ENCODE results near the gene SMOC2.
A peak's percentile ranks its signal among the peaks of the same experiment; 100 is the strongest.

Gene SMOC2, protein sequence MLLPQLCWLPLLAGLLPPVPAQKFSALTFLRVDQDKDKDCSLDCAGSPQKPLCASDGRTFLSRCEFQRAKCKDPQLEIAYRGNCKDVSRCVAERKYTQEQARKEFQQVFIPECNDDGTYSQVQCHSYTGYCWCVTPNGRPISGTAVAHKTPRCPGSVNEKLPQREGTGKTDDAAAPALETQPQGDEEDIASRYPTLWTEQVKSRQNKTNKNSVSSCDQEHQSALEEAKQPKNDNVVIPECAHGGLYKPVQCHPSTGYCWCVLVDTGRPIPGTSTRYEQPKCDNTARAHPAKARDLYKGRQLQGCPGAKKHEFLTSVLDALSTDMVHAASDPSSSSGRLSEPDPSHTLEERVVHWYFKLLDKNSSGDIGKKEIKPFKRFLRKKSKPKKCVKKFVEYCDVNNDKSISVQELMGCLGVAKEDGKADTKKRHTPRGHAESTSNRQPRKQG

GRCh38 chr6:168440520-168441433 lies at the start of gene SMOC2:
TSS of gene SMOC2 (plus strand) at chr6:168441184. CDS start at chr6:168441371, 187 bp downstream.
- H3K36me3 Mint-ChIP-seq (ENCODE audit: low read depth) = no peaks in the 10 kb centered on the region
- no peak within 1 kb of the TSS for H3K27ac Mint-ChIP-seq
- peaks cover 93% of the 10 kb centered on the region for H3K27me3 Mint-ChIP-seq (ENCODE audit: low read depth, poor library complexity)
- TF ChIP-seq, protein P1, sequence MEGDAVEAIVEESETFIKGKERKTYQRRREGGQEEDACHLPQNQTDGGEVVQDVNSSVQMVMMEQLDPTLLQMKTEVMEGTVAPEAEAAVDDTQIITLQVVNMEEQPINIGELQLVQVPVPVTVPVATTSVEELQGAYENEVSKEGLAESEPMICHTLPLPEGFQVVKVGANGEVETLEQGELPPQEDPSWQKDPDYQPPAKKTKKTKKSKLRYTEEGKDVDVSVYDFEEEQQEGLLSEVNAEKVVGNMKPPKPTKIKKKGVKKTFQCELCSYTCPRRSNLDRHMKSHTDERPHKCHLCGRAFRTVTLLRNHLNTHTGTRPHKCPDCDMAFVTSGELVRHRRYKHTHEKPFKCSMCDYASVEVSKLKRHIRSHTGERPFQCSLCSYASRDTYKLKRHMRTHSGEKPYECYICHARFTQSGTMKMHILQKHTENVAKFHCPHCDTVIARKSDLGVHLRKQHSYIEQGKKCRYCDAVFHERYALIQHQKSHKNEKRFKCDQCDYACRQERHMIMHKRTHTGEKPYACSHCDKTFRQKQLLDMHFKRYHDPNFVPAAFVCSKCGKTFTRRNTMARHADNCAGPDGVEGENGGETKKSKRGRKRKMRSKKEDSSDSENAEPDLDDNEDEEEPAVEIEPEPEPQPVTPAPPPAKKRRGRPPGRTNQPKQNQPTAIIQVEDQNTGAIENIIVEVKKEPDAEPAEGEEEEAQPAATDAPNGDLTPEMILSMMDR (IDR thresholded peaks at IDR 0.05) = no peak
- H3K9me3 Mint-ChIP-seq = peaks cover 12% of the 10 kb centered on the region
- peaks cover 28% of the 10 kb centered on the region for H3K4me1 Mint-ChIP-seq
- DNase-seq = peak; percentile 78
- peak within 1 kb of the TSS; percentile 78 for H3K4me3 Mint-ChIP-seq

GRCh38 chr6:168393126-168393870 lies 47.7 kb upstream of the SMOC2 start:
- Mint-ChIP-seq H3K36me3 (ENCODE audit: low read depth) (no peaks in the 10 kb centered on the region), H3K9me3 (peaks cover 5% of the 10 kb centered on the region), H3K4me3 (no peak overlapping the region), H3K27ac (no peak overlapping the region), H3K4me1 (peaks cover 45% of the 10 kb centered on the region), H3K27me3 (ENCODE audit: low read depth, poor library complexity) (peaks cover 21% of the 10 kb centered on the region)
- DNase-seq = no peak
- TF ChIP-seq, protein P1 (IDR thresholded peaks at IDR 0.05) = no peak

- Mint-ChIP-seq H3K9me3 (peaks cover 17% of the 10 kb centered on the region), H3K27ac (no peak overlapping the region), H3K27me3 (ENCODE audit: low read depth, poor library complexity) (peaks cover 25% of the 10 kb centered on the region), H3K4me1 (peaks cover 32% of the 10 kb centered on the region), H3K36me3 (ENCODE audit: low read depth) (no peaks in the 10 kb centered on the region), H3K4me3 (no peak overlapping the region)
- TF ChIP-seq, protein P1 (IDR thresholded peaks at IDR 0.05) = no peak
- DNase-seq = no peak
Observed at GRCh38 chr6:168394606-168395005, 46.4 kb upstream of the SMOC2 start.

DNA sequence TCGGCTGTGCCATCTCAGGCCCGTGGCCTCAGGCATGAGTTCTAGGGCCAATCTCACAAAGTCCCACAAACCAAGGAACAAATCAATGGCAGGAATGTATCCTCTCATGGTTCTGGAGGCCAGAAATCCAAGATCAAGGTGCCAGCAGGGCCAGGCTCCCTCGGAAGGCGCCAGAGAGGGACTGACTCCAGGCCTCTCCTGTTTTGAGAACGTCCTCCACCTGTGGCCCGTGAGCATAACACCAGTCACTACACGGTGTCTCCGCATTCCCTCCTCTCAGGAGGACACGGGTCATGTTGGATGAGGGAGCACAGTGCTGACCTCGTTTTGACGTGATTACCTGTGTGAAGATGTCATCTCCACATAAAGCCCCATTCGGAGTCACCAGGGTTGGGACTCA lies 45.0 kb upstream of the SMOC2 start:
- TF ChIP-seq, protein P1 (IDR thresholded peaks at IDR 0.05) = no peak
- Mint-ChIP-seq H3K4me1 (peaks cover 18% of the 10 kb centered on the region), H3K4me3 (no peak overlapping the region)

DNA sequence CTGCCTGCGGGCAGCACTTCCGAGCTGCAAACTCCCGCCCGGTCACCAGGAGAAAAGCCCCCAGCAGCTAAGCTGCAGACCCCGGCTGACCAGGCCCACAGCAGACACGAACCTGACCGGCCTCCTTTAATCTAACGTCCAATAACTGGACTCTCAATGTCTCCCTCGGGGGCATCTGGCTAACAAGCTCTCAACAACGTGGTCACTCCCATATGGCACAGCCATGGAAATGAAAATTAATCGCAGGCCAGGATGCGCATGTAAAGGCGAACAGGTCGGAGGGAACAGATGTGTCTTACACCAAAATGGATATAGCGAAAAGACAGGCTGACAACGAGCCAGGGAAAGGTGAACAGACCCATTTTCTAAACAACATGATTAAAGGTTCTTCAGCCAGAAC lies 44.4 kb upstream of the SMOC2 start:
- Mint-ChIP-seq H3K9me3 (peaks cover 30% of the 10 kb centered on the region), H3K4me1 (peaks cover 13% of the 10 kb centered on the region), H3K27ac (no peak overlapping the region), H3K4me3 (no peak overlapping the region), H3K27me3 (ENCODE audit: low read depth, poor library complexity) (peaks cover 32% of the 10 kb centered on the region), H3K36me3 (ENCODE audit: low read depth) (no peaks in the 10 kb centered on the region)
- TF ChIP-seq, protein P1 (IDR thresholded peaks at IDR 0.05) = no peak
- no peak for DNase-seq

More for the DNA sequence above, 45.0 kb upstream of the SMOC2 start:
- H3K9me3 Mint-ChIP-seq = peaks cover 30% of the 10 kb centered on the region
- H3K36me3 Mint-ChIP-seq (ENCODE audit: low read depth) = no peaks in the 10 kb centered on the region
- no peak for DNase-seq
- no peak overlapping the region for H3K27ac Mint-ChIP-seq
- peaks cover 32% of the 10 kb centered on the region for H3K27me3 Mint-ChIP-seq (ENCODE audit: low read depth, poor library complexity)

All from nephron progenitor cell (in vitro differentiated cells).